HL-60/S4 treated with retinoic acid at 250 ng/mL for 4 days and 3 days (cell line): ENCODE results near the gene TPR.
"Not testable (repeated sequence)": the region's sequence is repeated elsewhere in the genome, so short reads cannot be mapped to it uniquely, and the experiment has no call there.

ENCODE experiments used
- in situ Hi-C: fragments of 300-500 bp; cut with MboI; formaldehyde crosslinking; loops from 2 replicates; pipeline ENCODE4 v1.7.0; 2022; ENCODE audit warnings: low sequenced_read_pairs

Gene TPR

DNA sequence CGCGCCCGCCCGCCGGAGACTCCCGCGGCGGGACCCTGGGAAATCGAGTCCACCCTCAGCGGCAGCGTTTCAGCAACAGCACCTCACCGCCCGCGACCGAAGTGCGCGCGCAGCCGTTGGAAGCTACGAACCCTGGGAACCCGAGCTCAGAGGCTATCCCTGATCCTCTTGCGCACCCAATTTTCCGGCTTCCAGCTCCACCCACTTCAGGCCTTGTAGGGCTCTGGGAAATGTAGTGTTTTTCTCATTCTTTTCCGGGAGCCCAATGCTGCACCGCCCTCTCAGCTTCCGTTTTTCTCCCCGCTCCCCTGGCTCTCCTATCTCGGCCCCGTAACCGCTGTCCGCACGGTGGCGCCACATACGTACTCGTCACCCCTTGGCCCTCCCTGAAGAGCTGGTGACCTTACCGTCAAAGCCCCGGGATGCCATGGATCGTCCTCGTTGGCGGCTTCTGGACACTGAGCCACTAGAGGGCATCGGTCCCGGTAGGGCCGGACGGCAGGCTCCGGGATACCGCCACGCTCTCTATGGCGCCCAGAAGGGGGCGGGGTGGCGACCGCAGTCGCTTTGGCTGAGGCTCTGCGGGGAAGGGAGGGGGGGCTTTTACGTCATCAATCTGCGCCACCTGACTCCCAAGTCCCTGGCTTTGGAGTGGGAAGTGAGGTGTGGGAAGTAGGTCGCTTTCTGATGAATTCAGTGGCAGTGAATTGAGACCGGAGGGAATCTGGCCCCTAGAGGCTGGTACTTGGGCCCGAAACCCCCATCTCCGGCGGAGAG lies at the start of gene TPR, which contains the start of gene ODR4:
Gene TPR (minus strand): TSS at position 102 of the 777 bp plus-strand sequence. CDS start 225 bp downstream, outside the sequence.
Gene ODR4 (plus strand): TSS at position 687 of the 777 bp plus-strand sequence. CDS start 3,948 bp downstream, outside the sequence.
- in situ Hi-C loops: no loop called here

DNA sequence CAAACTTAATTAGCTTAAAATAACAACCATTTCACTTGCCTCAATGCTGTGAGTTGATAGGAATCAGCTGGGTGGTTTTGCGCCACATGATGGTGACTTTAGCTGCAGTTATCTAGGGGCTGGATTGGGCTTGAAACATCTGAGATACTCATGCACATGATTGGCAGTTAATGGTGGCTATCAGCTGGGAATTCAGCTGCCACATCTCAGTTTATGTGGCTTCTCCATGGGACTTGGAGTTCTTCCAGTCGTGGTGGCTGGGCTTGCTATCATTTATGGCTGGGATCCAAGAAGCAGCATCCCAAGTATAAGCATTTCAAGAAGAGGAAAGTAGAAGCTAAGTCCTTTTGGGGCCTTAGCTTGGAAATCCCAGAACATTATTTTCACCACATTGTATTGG lies 49.5 kb upstream of the TPR start:
- in situ Hi-C loops: loop anchor here (25.0 kb wide), 1 partner anchor 563 kb away; no protein-coding TSS in a partner anchor

DNA sequence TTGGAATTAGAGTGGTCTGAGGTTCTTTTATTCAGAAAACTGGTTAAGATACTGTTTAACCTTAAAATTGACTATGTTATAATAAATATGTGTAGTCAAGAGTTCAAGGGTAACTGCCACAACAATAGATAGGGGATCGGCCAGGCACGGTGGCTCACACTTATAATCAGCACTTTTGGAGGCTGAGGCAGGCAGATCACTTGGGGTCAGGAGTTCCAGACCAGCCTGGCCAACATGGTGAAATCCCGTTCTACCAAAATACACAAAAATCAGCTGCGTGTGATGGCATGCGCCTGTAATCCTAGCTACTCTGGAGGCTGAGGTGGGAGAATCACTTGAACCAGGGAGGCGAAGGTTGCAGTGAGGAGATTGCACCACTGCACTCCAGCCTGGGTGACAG lies 46.4 kb upstream of the TPR start:
- in situ Hi-C loops: loop anchor here (25.0 kb wide), 1 partner anchor 566 kb away; no protein-coding TSS in a partner anchor

DNA sequence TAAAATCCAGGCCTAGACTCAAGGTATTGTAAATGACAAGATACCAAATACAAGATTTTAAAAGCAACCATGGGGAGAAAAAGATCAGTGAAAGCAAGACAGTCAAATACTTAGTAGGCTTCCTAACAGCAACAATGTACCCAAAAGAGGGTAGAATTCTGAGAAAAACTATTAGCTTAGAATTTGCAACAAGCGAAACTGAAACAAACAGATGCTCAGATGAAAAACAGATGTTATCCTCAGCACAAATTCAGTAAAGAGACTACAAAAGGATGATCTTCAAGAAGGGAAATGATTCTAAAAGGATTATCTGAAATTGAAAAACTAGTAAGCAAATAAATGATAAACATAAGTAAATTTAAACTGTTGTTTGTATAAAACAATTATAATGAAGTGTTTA lies 45.9 kb upstream of the TPR start:
- in situ Hi-C loops: loop anchor here (25.0 kb wide), 1 partner anchor 566 kb away; no protein-coding TSS in a partner anchor

DNA sequence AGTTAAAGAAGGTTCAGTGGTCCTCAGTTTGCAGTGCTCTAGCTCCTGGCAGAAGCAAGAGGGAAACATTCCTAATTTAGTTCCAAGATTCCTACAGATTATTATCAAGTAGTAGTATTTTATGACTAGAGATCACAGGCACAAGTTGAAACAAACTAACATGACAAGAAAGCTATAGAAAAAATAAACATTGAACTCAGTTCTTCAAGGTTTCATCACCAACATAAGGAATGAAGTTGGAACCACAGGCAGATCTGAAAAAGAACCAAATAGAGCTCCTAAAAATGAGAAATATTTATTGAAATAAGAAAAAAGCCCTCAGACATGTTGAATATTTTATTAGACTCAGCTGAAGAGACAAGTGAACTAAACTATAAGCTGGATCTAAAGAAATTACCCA lies 45.3 kb upstream of the TPR start:
- in situ Hi-C loops: loop anchor here (25.0 kb wide), 1 partner anchor 567 kb away; no protein-coding TSS in a partner anchor

DNA sequence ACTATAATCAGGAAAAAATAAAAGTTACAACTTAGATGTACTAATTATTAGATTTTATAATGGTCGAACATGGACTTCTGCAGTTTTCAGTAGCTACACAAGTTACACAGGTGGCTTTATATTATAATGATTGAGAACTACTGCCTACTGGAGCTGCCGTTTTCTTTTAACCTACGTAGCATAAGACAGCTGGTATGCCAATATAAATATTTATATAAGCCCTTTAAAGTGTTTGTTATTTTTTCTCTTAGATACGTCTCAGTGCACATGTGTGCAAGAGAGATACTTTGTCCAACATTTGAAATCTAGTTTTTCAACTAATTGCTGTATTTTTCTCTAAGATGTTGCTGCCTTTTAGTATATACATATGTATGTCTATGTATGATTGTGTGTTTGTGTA lies 43.5 kb upstream of the TPR start:
- in situ Hi-C loops: loop anchor here (25.0 kb wide), 1 partner anchor 569 kb away; no protein-coding TSS in a partner anchor

DNA sequence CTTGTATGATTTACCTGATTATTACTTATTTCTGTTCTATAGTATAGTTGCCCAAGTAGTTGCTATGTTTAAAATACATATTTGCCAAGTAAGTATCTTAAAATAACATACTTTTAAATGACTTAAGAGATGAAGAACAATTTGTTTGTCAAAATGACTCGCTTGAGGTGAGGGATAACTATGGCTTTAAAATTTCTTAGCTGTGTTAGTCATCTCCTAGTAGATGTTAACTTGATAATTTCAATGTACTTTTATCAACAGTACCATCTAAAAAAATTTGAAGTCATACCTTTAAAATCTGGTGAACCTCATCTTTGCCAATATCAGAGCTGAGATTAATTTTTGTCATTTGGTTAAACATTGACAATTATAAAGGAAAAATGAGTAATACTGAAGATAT lies 38.3 kb upstream of the TPR start:
- in situ Hi-C loops: loop anchor here (25.0 kb wide), 1 partner anchor 574 kb away; no protein-coding TSS in a partner anchor

DNA sequence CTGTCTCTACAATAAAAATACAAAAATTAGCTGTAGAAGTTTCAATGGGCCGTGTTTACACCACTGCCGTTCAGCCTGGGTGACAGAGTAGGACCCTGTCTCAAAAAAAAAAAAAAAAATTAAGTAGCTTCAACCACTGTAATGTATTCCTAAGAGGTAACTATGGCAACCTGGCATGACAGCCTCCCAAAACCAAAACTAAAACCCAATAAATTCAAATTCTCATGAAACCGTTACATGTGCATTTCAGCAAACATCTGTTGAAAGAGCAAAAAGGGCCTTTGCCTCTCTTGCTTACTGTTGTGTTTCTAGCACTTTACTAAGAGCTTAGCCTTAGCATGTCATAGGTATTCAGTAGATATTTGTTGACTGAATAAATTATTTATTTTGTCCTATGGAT lies 34.0 kb upstream of the TPR start:
- in situ Hi-C loops: loop anchor here (25.0 kb wide), 1 partner anchor 578 kb away; no protein-coding TSS in a partner anchor

DNA sequence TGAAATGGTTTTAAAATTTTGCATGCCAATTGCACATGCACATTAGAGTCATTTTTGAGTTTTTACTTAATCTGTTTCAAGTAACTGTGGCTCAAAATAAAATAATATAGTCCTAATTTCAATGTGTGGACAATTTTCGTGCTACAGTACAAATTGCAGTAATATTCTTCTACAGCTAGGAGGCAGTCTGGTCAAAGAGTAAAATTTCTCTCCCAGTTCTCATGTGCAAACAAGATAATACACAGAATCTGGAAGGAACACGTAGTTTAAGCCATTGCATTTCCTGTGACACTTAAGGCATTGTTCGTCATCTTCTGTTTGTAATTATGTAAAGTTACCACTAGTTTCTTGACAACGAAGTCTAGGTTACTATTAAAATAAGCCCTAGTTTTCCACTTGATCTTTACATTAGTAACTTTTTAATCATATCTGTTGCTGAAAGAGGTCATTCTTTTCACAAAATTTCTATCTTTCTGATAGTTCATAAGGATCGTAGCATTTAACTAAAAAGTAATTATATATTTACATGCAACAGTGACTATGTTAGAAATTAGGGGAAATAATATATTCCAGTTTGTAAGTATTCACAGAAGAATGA lies 29.5 kb upstream of the TPR start:
- in situ Hi-C loops: loop anchor here (25.0 kb wide), 1 partner anchor 583 kb away; no protein-coding TSS in a partner anchor

DNA sequence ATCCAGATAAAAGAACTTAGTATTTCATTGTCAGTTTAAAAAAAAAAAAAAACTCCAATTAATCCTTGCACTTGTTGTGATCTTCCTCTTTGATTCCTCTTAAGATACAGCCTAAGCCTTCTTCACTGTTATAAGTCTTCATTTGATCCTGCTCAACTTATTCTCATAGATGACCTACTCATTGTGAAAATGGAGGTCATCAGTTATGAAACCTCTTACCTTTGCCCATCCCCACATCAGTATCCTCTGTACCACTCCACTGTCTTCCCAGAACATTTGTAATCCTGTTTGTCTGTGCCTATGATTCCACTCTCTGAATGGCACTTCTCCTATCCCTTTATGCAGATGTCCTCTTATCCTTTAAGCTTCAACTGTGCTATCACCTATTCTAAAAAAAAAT lies 28.6 kb upstream of the TPR start:
- in situ Hi-C loops: loop anchor here (25.0 kb wide), 1 partner anchor 584 kb away; no protein-coding TSS in a partner anchor

DNA sequence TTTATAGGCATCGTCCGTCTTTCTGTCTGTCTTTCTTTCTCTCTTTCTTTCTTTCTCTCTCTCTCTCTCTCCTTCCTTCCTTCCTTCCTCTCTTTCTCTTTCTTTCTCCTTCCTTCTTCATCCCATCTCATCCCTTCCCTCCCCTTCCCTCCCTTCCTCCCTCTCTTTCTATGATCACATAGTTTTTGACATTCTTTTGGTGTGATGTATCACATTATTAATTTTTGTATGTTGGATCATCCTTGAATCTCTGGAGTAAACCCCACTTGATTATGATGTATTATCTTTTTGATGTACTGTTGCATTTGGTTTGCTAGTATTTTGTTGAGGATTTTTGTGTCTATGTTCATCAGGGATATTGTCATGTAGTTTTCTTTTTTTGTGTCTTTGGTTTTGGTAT lies 26.4 kb upstream of the TPR start:
- in situ Hi-C loops: loop anchor here (25.0 kb wide), 1 partner anchor 586 kb away; no protein-coding TSS in a partner anchor

DNA sequence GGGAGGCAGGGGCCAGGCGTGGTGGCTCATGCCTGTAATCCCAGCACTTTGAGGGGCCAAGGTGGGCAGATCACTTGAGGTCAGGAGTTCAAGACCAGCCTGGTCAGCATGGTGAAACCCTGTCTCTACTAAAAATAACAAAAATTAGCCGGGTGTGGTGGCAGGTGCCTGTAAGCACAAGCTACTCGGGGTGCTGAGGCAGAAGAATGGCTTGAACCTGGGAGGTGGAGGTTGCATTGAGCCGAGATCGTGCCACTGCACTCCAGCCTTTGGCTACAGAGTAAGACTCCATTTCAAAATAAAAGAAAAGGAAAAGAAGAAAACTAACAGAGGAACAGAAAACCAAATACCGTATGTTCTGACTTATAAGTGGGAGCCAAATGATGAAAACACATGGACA lies 17.7 kb upstream of the TPR start:
- in situ Hi-C loops: not testable (repeated sequence)

DNA sequence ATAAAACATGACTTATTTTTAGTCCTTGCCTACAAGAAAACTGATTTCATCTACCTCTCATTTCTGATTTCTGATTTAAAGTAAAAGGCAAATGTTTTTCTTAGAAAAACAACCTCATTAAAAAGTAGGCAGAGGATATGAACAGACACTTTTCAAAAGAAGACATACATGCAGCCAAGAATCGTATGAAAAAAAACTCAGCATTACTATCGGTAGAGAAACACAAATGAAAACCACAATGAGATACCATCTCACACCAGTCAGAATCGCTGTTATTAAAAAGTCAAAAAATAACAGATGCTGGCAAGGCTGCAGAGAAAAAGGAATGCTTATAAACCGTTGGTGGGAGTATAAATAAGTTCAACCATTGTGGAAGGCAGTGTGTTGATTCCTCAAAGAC lies 16.8 kb upstream of the TPR start:
- in situ Hi-C loops: no loop called here

DNA sequence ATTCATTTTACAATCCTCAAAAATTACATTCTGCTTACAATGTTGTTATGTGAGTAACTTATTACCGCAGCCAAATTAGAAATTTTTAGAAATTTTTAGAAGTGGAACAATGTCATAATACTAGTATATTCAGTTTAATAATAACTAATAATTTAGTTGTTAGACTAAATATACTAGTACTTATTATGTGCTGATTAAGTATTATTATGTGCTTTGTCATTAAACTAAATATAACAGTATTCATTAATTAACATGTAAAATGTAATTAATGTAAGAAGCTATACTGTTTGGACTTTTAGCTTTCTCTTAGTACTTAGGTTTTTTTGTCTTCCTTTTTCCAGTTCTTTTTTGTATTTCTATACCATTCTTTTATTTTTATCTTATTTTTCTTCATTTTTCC lies 15.9 kb upstream of the TPR start:
- in situ Hi-C loops: no loop called here

DNA sequence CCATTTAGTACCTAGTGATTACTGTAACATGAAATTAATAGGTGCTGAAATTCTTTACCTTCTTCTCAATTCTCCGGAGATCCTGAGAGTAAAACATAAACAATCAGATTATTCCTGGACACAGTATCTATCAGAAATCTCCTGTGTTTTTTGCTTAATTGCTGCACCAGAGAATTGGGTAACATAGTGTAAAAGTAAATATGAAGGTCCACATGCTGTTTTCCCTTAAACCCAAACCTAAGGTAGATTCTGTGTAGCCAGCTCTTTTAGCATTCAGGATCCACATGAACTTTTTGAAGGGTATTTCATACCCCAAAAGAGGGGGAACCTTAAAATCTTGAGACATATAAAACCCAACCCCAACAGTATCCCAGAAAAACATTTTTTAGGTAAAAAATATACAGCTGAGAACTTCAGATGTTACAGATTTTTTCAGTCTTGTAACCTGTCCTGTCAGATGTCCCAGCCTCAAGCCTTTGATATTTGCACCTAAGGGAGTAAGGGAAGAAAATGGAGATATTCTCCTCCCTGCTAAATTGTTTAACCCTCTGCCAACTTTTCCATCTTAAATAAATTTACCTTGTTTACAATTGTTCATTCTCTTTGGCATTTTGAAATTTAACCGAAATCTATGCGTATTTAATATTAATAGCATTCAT lies 11.8 kb upstream of the TPR start:
- in situ Hi-C loops: no loop called here

DNA sequence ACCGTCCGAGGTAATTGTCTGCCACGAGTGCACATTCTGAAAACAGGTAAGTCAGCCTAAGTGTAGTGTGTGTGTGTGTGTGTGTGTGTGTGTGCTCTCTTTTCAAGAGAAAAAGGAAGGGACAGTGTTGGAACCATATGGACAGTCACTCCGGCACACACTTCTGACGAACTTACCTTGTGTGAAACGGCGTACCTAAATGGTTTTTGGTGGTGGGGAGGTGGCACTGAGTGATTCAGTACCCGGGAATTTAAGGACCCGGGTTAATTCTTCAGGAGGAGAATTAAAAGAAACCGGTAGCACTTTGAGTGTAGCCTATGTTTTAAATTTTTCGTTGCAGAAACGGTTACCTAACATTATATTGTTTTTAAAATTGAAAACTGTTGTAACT lies 871 bp upstream of the TPR start:
- in situ Hi-C loops: no loop called here

DNA sequence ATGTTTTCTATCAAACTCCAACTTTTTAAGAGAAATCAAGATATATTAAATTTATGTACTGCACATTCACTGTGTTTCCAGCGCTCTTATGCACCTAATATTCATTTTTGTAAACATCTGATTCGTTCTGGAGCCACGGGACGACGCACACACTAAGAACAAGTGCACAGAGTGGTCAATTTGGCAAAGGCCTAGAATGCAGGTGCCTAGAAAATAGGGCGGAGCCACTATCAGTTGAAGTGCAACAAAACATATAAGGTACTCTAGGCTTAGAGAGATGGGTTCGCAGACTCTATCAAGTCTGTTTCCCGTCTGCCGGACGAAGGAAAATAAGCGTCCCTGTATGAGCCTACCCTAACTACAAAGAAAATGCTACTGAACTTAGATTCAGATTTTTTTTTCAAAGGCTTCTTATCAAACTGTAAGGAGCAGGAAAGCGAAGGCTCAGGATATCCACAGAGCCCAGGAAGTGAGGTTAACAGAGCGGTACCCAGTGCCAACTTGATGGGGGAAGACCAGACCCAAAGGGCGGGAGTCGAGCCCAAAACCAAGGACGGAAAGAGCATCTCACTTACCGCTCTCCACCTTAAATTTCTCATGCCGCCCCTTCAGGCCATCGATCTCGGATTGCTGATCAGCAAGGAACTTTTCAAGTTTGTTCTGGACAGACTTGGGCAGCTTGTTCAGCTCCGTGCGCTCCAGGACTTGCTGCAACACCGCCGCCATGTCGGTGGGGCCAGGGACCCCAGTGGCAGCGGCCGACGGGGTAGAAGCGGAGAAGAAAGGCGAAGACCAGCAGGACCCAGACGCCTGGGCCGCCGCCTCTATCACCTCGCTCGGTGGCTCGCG lies 526 bp downstream of the TPR start:
- in situ Hi-C loops: no loop called here

DNA sequence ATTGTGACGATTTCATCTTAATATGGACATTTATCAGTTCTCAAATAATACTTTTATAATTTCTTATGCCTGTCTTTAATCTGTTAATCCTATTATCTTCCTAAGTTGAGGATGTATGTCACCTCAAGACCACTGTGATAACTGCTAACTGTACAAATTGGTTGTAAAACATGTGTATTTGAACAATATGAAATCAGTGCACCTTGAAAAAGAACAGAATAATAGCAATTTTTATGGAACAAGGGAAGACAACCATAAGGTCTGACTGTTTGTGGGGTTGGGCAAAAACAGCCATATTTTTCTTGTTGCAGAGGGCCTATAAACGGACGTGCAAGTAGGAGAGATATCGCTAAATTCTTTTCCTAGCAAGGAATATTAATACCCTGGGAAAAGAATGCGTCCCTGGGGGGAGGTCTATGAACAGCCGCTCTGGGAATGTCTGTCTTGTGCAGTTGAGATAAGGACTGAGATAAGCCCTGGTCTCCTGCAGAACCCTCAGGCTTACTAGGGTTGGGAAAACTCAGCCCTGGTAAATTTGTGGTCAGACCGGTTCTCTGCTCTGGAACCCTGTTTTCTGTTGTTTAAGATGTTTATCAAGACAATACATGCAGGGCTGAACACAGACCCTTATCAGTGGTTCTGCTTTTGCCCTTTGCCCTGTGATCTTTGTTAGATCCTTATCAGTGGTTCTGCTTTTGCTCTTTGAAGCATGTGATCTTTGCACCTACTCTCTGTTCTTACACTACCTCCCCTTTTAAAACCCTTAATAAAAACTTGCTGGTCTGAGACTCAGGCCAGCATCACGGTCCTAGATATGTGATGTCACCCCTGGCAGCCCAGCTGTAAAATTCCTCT lies 27.0 kb downstream of the TPR start:
- in situ Hi-C loops: not testable (repeated sequence)

DNA sequence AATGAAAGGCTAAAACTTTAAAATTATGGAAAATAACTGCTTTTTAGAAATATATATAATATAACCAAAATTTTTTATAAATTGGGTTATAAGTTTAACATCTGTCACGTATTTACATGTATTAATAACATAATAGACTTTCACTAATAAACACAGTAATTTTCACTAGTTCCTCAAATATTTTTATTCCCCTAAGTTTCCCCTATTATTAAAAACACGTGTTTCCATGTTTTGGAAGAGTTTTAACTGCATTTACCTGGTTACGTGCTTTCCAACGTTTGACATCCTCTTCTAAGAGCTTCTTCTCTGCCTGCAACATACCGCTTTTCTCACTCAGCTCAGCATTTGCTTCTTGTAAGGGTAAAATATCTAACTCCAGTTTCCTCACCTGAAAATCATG lies 34.3 kb downstream of the TPR start:
- in situ Hi-C loops: no loop called here
